Measurements from ENCODE around the gene BFAR.
"Not testable (repeated sequence)": the region's sequence is repeated elsewhere in the genome, so short reads cannot be mapped to it uniquely, and the experiment has no call there.

Gene BFAR

GRCh38 chr16:14632693-14633569 lies at the start of gene BFAR:
TSS of gene BFAR (plus strand) at chr16:14632951. CDS start at chr16:14644347, 11,396 bp downstream.
- in situ Hi-C loops (cut with HindIII; ENCODE audit: low sequenced_read_pairs), result no loop called here

GRCh38 chr16:14585287-14585686 lies 47.5 kb upstream of the BFAR start:
- in situ Hi-C loops (cut with HindIII; ENCODE audit: low sequenced_read_pairs), result no loop called here

GRCh38 chr16:14586637-14587305 lies 46.0 kb upstream of the BFAR start:
- in situ Hi-C loops (cut with HindIII; ENCODE audit: low sequenced_read_pairs), result no loop called here

GRCh38 chr16:14600164-14600563 lies 32.6 kb upstream of the BFAR start:
- in situ Hi-C loops (cut with HindIII; ENCODE audit: low sequenced_read_pairs), result no loop called here

DNA sequence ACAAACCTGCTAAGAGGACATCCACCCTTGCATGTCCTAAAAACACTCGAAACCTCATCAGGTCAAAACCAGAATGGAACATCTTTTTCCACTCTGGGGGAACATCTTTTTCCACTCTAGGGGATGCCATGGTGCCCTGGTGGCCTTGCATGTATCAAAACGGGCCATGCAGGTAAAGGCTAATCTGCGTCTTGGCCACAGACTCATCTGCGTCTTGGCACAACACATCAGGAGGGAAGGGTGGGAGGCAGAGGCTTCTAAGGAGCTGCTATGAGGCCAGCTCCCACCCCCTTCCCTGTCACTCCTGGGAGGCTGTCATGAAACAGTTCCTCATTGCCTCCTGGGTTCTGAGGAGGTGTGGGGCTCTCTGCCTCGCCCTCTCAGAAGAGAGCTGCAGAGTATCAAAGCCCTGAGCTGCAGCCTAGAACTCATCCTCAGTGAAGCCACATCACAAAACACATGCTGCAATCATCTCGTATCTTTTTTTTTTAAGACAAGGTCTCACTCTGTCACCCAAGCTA lies 30.2 kb upstream of the BFAR start:
- in situ Hi-C loops (cut with HindIII; ENCODE audit: low sequenced_read_pairs), result no loop called here

GRCh38 chr16:14606102-14606501 lies 26.6 kb upstream of the BFAR start:
- in situ Hi-C loops (cut with HindIII; ENCODE audit: low sequenced_read_pairs), result no loop called here

DNA sequence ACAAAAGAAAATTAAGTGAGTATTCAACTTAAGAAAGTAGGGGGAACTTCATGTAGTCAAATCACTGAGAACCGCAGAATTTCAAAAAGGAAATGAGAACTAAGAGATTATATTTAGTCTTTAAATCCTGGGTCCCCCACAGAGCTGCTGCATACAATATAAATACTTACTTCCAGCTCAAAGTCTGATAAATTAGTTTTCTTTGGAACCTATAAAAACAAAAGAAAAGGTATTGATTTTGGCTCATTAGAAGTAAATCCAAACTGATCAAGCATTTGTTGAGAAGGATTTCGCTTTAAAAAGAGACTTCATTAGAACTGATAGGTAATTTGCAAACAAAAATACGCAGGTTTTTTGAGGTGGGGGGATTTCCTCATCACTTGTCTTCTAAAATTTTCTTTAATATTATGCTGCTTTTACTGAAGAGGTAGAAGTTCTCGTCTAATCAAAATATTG lies 24.6 kb upstream of the BFAR start:
- in situ Hi-C loops (cut with HindIII; ENCODE audit: low sequenced_read_pairs), result no loop called here

DNA sequence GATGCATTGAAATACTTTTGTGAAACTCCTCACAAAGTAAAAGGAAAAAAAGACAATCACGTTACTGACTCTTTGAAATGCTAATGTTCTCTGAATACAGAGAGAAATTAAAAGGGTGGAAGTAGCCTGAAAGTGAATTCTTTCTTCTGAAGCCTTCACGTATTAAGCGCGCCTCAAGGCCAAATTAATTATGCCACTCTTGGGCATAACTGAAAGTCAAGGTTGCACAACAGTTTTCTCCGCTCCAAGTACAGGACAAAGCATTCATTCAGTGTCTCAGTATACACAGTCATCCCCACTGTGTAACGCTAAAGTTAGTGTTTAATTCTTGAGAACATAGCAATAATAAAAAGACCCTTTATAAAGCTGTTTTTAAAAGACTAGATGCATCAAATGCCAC lies 24.1 kb upstream of the BFAR start:
- in situ Hi-C loops (cut with HindIII; ENCODE audit: low sequenced_read_pairs), result no loop called here

- in situ Hi-C loops (cut with HindIII; ENCODE audit: low sequenced_read_pairs), result no loop called here
Measured at GRCh38 chr16:14609716-14610115, 23.0 kb upstream of the BFAR start.

- in situ Hi-C loops (cut with HindIII; ENCODE audit: low sequenced_read_pairs), result no loop called here
Measured at GRCh38 chr16:14611660-14612059, 21.1 kb upstream of the BFAR start.

DNA sequence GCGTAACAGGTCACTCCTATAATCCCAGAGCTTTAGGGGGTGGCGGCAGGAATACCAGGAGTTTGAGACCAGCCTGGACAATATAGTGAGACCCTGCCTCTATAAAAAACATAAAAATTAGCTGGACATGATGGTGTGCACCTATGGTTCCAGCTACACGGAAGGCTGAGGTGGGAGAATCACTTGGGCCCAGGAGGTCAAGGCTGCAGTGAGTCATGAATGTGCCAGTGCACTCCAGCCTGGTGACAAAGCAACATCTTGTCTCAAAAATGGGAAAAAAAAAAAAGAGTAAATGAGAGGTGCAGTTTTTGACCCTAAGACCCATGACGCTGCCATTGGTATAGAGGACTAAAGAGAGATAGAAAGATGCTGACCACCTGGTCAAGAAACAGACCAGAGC lies 18.8 kb upstream of the BFAR start:
- in situ Hi-C loops (cut with HindIII; ENCODE audit: low sequenced_read_pairs), result no loop called here

DNA sequence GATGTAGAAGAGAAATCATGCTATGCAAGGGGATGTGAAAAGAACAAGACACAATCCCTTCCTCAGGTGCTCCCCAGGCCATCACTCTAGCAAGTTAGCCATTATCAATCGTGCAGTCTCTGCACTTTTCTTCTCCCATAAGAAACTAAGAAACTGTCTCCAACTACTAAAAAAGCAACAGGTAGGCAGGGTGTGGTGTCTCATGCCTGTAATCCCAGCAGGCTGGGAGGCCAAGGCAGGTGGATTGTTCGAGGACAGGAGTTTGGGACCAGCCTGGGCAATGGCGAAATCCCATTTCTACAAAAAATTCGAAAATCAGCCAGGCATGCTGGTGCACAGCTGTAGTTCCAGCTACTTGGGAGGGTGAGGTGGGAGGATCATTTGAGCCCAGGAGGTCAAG lies 16.5 kb upstream of the BFAR start:
- in situ Hi-C loops (cut with HindIII; ENCODE audit: low sequenced_read_pairs), result no loop called here

GRCh38 chr16:14618566-14618965 lies 14.2 kb upstream of the BFAR start:
- in situ Hi-C loops (cut with HindIII; ENCODE audit: low sequenced_read_pairs), result no loop called here

DNA sequence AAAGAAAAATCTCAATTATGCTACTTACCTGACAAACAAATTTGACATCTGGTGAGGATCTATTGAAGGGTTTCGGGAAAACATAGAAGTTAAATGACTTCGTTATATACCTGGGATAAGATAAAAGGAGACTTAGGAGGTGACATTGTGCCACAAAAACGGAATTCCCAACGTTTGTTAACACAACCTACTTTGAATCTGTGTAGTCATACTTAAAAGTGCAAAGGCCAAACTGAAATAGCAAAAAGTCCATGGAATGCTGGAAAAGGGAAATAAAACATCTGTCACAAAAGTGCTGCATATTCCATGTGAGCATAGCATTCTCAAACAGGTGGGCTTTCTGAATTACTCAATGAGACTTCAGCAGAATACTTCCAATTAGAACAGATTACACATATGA lies 5.7 kb upstream of the BFAR start:
- in situ Hi-C loops (cut with HindIII; ENCODE audit: low sequenced_read_pairs), result no loop called here

DNA sequence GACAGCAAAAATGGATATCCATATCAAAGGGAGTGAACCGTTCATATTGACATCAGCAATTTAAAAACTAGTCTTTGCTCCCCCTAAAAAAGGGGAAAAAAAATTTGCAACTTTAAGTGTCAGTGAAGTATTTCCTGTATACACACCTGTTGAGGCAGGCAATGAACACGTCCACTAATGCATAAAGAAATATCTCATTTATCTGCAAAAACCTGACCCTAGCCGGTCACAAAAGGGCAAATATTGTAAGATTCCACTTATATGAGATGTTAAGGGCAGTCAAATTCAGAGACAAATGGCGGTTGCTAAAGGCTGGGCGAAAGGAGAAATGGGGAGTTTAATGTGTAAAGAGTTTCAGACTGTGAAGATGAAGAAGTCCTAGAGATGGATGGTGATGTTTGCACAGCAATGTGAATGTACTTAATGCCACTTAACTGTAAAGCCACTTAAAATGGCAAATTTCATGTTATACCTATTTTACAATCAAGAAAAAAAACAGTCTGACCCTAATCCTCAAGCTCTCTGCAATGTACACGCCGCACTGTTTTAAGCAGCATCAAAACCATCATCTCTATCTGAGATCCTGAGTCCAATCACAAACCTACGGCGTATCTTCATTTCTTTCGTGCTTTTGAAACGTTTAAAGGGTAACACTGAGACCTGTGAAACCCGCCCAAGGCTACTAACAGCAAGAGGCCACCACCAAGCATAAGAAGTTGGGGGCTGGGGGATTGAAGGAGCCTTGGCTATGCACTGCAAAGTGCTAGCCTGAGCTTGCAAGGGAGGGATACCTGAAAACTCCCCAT lies 3.7 kb upstream of the BFAR start:
- in situ Hi-C loops (cut with HindIII; ENCODE audit: low sequenced_read_pairs), result no loop called here

- in situ Hi-C loops (cut with HindIII; ENCODE audit: low sequenced_read_pairs), result no loop called here
Measured at GRCh38 chr16:14629612-14629918, 3.2 kb upstream of the BFAR start.

- in situ Hi-C loops (cut with HindIII; ENCODE audit: low sequenced_read_pairs), result no loop called here
Measured at GRCh38 chr16:14629919-14630619, 2.7 kb upstream of the BFAR start, which contains the start of gene PARN. TSS of gene PARN (minus strand) at chr16:14630260. CDS start at chr16:14630125, 135 bp downstream.

- in situ Hi-C loops (cut with HindIII; ENCODE audit: low sequenced_read_pairs), result not testable (repeated sequence)
Measured at GRCh38 chr16:14630620-14631330, 2.0 kb upstream of the BFAR start.

DNA sequence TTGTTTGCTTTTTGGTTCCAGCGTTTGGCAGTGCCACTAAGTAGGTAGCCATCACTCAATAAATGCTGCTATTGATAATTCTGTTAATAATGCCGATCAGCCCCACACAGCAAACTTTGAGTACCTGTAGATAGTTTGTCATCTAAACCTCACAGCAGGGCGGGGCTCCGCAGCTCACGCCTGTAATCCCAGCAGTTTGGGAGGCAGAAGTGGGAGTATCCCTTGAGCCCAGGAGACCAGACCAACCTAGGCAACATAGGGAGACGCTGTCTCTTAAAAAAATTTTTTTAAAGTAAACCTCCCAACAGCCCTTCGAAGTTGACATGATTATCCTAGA lies 1.6 kb downstream of the BFAR start:
- in situ Hi-C loops (cut with HindIII; ENCODE audit: low sequenced_read_pairs), result no loop called here
